HG03520 (cell line): ENCODE measurements around the gene AP2A1.

ENCODE experiments used
- ATAC-seq: cut with Tn5 transposase; IDR thresholded peaks from one replicate; pipeline ENCODE4 v1.9.1; 2021; ENCODE audit warnings: mild to moderate bottlenecking, moderate library complexity; ENCODE audit not compliant: unreplicated experiment

Gene AP2A1

DNA sequence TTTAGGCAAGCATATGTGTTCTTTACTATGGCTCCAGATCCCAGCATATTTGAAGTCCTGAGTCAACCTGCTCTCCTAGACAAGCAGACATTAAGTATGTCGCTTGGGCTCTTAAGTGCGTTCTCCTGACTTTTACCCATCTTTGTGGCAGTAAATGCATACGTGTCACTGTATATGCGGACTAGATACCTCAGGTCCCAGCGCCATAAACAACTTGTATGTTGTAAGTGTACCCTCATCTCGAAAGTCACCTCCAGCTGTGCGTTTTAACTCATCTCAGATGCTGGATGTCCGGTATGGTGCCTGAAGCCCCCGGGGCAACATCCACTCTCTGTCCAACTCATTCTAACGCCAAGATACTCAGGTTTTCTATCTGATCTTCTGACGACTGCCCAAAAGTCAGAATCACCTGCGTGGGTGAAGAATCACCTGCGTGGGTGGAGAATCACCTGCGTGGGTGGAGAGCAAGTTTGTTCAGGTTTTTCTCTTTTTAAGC lies 85.9 kb downstream of the AP2A1 start:
- no peak for ATAC-seq

DNA sequence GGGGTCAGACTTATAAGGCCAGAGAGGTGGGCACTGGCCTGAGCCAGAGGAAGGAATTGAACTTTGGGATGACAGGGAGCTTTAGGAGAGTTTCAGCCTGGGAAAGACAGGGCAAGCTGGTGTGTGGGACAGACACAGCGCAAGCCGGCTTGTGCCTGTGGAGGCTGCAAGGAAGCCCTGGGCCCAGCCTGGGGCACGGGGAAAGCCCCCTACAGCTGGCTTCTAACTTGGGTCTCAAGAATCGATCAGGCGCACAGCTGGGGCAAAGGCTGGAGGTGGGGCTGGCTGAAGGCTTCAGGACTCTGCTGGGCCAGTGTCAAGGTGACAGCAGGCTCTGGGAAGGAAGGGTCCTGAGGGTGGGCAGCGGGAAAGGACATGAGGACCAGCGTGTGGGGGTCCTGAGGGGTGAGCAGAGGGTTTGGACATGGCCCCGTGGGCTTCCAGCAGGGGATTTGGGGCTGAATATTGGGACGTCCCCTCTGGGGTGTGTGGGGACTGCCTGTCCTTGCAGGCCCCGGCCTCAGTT lies 87.1 kb downstream of the AP2A1 start:
- no peak for ATAC-seq

DNA sequence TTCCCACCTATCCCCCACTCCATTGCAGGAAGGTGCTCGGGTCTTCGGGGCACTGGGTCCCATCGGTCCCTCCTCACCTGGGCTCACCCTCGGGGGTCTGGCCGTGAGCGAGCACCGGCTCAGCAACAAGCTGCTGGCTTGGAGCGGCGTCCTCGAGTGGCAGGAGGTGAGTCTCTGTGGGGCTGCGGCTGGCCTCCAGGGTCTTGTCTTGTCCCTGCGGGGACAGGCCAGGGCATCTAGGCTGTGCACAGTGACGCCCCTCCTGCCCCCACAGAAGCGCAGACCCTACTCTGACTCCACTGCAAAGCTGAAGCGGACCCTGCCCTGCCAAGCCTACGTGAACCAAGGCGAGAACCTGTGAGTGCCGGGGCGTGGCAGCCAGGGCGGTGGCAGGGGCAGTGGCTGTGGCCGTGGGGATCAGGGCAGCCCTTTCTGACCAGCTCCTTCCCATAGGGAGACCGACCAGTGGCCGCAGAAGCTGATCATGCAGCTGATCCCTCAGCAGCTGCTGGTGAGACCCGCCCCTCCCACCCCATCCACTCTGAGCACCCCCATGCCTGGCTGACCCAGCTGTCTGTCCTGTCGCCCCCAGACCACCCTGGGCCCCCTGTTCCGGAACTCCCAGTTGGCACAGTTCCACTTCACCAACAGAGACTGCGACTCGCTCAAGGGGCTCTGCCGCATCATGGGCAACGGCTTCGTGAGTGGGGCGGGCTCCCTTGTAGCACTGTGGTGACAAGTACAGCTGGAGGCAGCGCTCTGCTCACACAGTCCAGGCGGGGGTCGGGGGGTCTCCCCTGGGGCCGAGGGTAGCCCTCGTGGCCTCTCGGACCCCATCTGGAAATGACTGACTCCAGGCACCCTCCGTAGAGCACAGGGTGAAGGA lies 87.8 kb downstream of the AP2A1 start:
- no peak for ATAC-seq

GRCh38 chr19:49855277-49855675 lies 88.5 kb downstream of the AP2A1 start:
- ATAC-seq: no peak

DNA sequence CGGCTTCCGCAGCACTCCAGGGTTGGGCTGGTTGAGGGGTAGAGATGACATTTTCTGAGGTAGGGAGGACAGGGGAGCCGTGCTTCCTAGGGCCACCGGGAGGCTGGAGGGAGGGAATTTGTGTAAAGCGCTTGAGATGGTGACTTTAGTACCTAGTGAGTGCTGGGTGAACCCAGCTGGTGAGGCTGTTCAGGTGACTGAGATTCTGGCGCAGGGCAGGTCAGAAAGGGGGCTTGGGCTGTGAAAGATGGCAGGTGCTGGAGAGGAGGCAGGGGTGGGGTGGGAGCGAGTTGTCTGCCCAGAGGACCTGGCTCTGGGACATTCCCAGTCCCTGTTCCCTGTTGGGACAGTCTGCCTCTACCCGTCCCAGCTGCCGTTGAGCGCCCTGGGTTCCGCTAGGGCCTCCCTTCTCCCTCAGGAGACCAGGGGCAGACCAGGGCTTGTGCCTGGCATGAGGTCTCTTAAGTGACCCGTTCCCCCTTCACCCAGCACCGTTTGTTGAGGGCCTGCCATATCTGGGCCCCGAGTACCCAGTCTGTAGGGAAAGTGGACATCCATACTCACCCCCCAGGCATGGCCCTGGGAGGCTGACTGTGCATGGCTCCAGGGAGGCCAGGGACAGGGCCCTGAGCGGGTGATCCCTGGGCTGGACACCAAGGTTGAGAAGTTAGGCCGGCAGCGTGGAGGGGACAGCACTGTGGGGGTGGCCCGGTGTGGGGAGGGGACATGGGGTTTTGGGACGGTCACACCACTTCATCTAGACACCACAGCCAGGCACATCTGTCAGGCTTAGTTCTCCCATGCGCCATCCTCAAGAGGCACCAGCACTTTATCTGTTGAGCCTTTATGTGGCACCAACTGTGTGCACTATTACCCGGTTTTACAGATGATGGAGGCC lies 89.1 kb downstream of the AP2A1 start:
- ATAC-seq: no peak

- ATAC-seq: no peak
These were observed 89.8 kb downstream of the AP2A1 start for GRCh38 chr19:49856574-49857021.
